GM12865 (cell line): Measurements from ENCODE around the gene LAMA4.
"Not testable (repeated sequence)": the region's sequence is repeated elsewhere in the genome, so short reads cannot be mapped to it uniquely, and the experiment has no call there.

ENCODE experiments used
- DNase-seq: peaks from one replicate; pipeline ENCODE4 v3.0.0; 2010; ENCODE audit warnings: low read depth
- H3K4me3 ChIP-seq: 2 replicates; pipeline ENCODE4 v1.5.1; 2011; ENCODE audit warnings: mild to moderate bottlenecking, low read depth, low read length, control low read depth
- CTCF ChIP-seq: IDR thresholded peaks from 2 replicates; pipeline ENCODE4 v1.5.1; 2011; ENCODE audit warnings: low read length, control low read depth, low read depth, inconsistent platforms; ENCODE audit not compliant: insufficient read depth; ENCODE audit errors: missing control alignments

The LAMA4 gene

GRCh38 chr6:112113431-112113830, 140.9 kb downstream of the LAMA4 start:
- no peak overlapping the region for H3K4me3 ChIP-seq

GRCh38 chr6:112109262-112109661, 145.1 kb downstream of the LAMA4 start:
- DNase-seq, result no peak
- no peak for TF ChIP-seq CTCF
- H3K4me3 ChIP-seq, result no peak overlapping the region

More at GRCh38 chr6:112113431-112113830, 140.9 kb downstream of the LAMA4 start:
- no peak for TF ChIP-seq CTCF
- no peak for DNase-seq

GRCh38 chr6:112106562-112106961, 147.8 kb downstream of the LAMA4 start:
- DNase-seq, result no peak
- no peak for TF ChIP-seq CTCF
- no peak overlapping the region for H3K4me3 ChIP-seq

GRCh38 chr6:112106026-112106425, 148.3 kb downstream of the LAMA4 start:
- not testable (repeated sequence) for DNase-seq, H3K4me3 ChIP-seq

- TF ChIP-seq CTCF, result no peak
- no peak for DNase-seq
- H3K4me3 ChIP-seq, result no peak overlapping the region
Observed at GRCh38 chr6:112100561-112100960, 153.8 kb downstream of the LAMA4 start.

GRCh38 chr6:112096901-112097300, 157.5 kb downstream of the LAMA4 start:
- DNase-seq, result no peak
- H3K4me3 ChIP-seq, result no peak overlapping the region
- no peak for TF ChIP-seq CTCF

- TF ChIP-seq CTCF, result no peak
- no peak for DNase-seq
- H3K4me3 ChIP-seq, result peak overlapping the region; percentile 88
Observed at GRCh38 chr6:112087916-112088315, 166.5 kb downstream of the LAMA4 start.
